Measurements from ENCODE around the gene KDR.

The KDR gene

DNA sequence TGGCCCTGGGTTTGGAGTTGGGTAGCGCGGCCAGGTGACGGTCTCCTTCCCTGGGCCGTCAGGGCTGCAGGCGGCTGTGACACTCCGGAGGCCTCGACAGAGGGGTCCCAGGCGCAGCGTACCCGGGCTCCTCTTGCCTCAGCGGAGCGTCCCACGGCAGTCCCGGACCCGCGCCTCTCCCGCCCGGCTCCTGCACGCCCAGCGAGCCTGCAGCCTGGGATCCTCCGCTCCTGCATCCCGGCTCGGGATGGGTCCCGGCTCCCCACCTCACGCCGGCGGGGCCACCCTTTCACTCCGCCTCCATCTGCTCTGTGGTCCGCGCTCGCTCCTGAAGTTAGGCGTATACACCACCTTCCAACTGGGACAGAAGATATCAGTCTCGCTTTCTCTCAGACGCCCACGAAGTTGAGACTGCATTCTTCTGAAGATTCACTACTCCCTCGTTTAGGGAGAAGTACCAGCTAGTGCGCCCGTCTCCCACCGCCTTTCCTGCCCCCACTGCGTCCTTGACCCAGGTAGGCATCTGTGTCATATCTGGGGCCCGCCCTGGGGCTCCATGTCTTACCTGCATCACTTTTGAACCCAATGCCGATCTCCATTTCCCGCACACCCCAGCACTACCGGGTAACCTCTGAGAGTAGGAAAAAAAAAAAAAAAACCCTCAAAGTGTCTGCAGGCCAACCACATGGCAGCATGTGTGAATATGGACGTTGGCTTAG lies 32.3 kb upstream of the KDR start:
- Histone ChIP-seq H3K9me2 (replicated peaks; ENCODE audit: insufficient read depth, low read length) (no peaks in the 10 kb centered on the region), H3K9me3 (ENCODE audit: insufficient read depth, low read length) (no peaks in the 10 kb centered on the region), H3K27me3 (ENCODE audit: low read length) (no peaks in the 10 kb centered on the region), H2AFZ (ENCODE audit: low read depth, low read length, severe bottlenecking) (no peak overlapping the region), H3K27ac (ENCODE audit: low read depth, low read length) (no peak overlapping the region), H4K20me1 (ENCODE audit: low read depth, low read length) (no peaks in the 10 kb centered on the region), H3K79me2 (ENCODE audit: insufficient read depth, low read length) (no peaks in the 10 kb centered on the region), H3K4me3 (ENCODE audit: insufficient read depth, low read length, poor library complexity, severe bottlenecking) (no peak overlapping the region), H3K9ac (ENCODE audit: low read length) (no peak overlapping the region), H3K36me3 (ENCODE audit: low read length) (no peaks in the 10 kb centered on the region), H3K4me2 (ENCODE audit: low read depth, low read length, poor library complexity, severe bottlenecking) (no peak overlapping the region), H3F3A (ENCODE audit: insufficient read depth) (no peaks in the 10 kb centered on the region)
- TF ChIP-seq CTCF (IDR thresholded peaks at IDR 0.05; ENCODE audit: insufficient read depth, low read length, poor library complexity, severe bottlenecking), result no peak

DNA sequence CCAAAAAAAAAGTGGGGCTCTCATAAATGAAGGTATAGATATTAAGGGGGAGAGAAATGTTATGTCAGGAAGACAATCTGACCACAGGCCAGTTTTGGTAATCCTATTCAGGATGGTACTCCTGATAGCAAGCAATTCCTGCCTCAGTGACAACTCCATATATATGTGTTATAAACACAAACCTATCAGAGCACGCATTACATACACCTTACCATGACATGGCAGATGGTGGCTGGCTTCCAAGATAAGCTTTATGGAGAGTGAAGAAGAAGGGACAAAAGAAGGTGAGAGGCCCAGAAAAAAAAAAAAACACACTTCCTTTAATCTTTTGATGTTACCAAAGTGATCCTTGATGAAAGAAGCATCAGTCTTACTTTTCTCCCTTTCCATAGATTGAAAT lies 29.5 kb upstream of the KDR start:
- H2AFZ ChIP-seq (ENCODE audit: low read depth, low read length, severe bottlenecking), result no peak overlapping the region
- H3K9me2 ChIP-seq (replicated peaks; ENCODE audit: insufficient read depth, low read length), result no peaks in the 10 kb centered on the region
- no peak overlapping the region for H3K27ac ChIP-seq (ENCODE audit: low read depth, low read length)
- no peak overlapping the region for H3K4me3 ChIP-seq (ENCODE audit: insufficient read depth, low read length, poor library complexity, severe bottlenecking)
- H3K36me3 ChIP-seq (ENCODE audit: low read length), result no peaks in the 10 kb centered on the region
- H3K79me2 ChIP-seq (ENCODE audit: insufficient read depth, low read length), result no peaks in the 10 kb centered on the region
- H3K27me3 ChIP-seq (ENCODE audit: low read length), result no peaks in the 10 kb centered on the region
- H4K20me1 ChIP-seq (ENCODE audit: low read depth, low read length), result no peaks in the 10 kb centered on the region
- TF ChIP-seq EZH2phosphoT487 (conservative IDR thresholded peaks at IDR 0.05; ENCODE audit: low read length), result no peak
- no peak overlapping the region for H3K4me2 ChIP-seq (ENCODE audit: low read depth, low read length, poor library complexity, severe bottlenecking)
- no peaks in the 10 kb centered on the region for H3F3A ChIP-seq (ENCODE audit: insufficient read depth)
- H3K9ac ChIP-seq (ENCODE audit: low read length), result no peak overlapping the region
- H3K9me3 ChIP-seq (ENCODE audit: insufficient read depth, low read length), result no peaks in the 10 kb centered on the region

DNA sequence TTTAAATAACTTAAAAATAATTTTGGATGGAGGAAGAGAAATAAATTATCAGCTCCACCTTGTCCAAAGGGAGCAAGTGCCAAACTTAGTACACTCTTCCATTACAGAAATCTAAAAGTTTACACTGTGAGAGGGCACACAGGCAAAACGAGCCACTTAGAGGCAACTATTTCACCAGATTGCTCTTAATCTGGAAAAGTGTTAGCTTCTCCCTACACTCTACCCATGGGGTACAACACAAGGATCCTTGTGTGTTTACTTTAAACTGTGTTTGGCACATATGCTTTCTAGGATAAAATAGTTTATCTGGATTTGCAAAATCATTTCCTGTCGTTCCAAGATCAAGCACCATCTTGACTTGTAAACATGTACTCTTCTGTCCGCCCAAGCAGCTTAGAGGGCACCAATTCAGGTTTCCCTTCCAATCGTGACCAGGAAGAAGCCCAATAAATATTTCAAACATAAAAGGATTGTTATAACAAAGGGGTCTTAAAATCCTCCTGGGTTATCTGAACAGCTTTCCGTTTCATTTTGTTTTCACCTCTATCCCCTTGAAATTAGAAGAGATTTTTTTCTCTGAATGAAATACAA lies 29.0 kb upstream of the KDR start:
- no peaks in the 10 kb centered on the region for H3K27me3 ChIP-seq (ENCODE audit: low read length)
- H3K27ac ChIP-seq (ENCODE audit: low read depth, low read length), result no peak overlapping the region
- H3K4me3 ChIP-seq (ENCODE audit: insufficient read depth, low read length, poor library complexity, severe bottlenecking), result no peak overlapping the region
- H3K4me2 ChIP-seq (ENCODE audit: low read depth, low read length, poor library complexity, severe bottlenecking), result no peak overlapping the region
- H3K9ac ChIP-seq (ENCODE audit: low read length), result no peak overlapping the region
- no peaks in the 10 kb centered on the region for H3K9me2 ChIP-seq (replicated peaks; ENCODE audit: insufficient read depth, low read length)
- no peaks in the 10 kb centered on the region for H3K79me2 ChIP-seq (ENCODE audit: insufficient read depth, low read length)
- no peaks in the 10 kb centered on the region for H3F3A ChIP-seq (ENCODE audit: insufficient read depth)
- H2AFZ ChIP-seq (ENCODE audit: low read depth, low read length, severe bottlenecking), result no peak overlapping the region
- H3K36me3 ChIP-seq (ENCODE audit: low read length), result no peaks in the 10 kb centered on the region
- H3K9me3 ChIP-seq (ENCODE audit: insufficient read depth, low read length), result no peaks in the 10 kb centered on the region
- H4K20me1 ChIP-seq (ENCODE audit: low read depth, low read length), result no peaks in the 10 kb centered on the region
- TF ChIP-seq CTCF (IDR thresholded peaks at IDR 0.05; ENCODE audit: insufficient read depth, low read length, poor library complexity, severe bottlenecking) (no peak), EZH2phosphoT487 (conservative IDR thresholded peaks at IDR 0.05; ENCODE audit: low read length) (no peak)

GRCh38 chr4:55143858-55144257 lies 18.5 kb upstream of the KDR start:
- Histone ChIP-seq H3K9ac (ENCODE audit: low read length) (no peak overlapping the region), H3F3A (ENCODE audit: insufficient read depth) (no peaks in the 10 kb centered on the region), H3K27me3 (ENCODE audit: low read length) (no peaks in the 10 kb centered on the region), H3K9me2 (replicated peaks; ENCODE audit: insufficient read depth, low read length) (no peaks in the 10 kb centered on the region), H3K79me2 (ENCODE audit: insufficient read depth, low read length) (no peaks in the 10 kb centered on the region), H3K9me3 (ENCODE audit: insufficient read depth, low read length) (no peaks in the 10 kb centered on the region), H2AFZ (ENCODE audit: low read depth, low read length, severe bottlenecking) (no peak overlapping the region), H3K4me3 (ENCODE audit: insufficient read depth, low read length, poor library complexity, severe bottlenecking) (no peak overlapping the region), H3K4me2 (ENCODE audit: low read depth, low read length, poor library complexity, severe bottlenecking) (no peak overlapping the region), H3K36me3 (ENCODE audit: low read length) (no peaks in the 10 kb centered on the region), H4K20me1 (ENCODE audit: low read depth, low read length) (no peaks in the 10 kb centered on the region), H3K27ac (ENCODE audit: low read depth, low read length) (no peak overlapping the region)
- TF ChIP-seq CTCF (IDR thresholded peaks at IDR 0.05; ENCODE audit: insufficient read depth, low read length, poor library complexity, severe bottlenecking), result no peak
- TF ChIP-seq EZH2phosphoT487 (conservative IDR thresholded peaks at IDR 0.05; ENCODE audit: low read length), result no peak

All from SU-DHL-6 (cell line).